ENCODE data around the gene GPC5. TPM values are rescaled to one million over a fixed set of nuclear protein-coding genes. Genes with fewer than 3 reads are reported as not detected.
A peak's percentile ranks its signal among the peaks of the same experiment; 100 is the strongest.
"Not testable (repeated sequence)": the region's sequence is repeated elsewhere in the genome, so short reads cannot be mapped to it uniquely, and the experiment has no call there.

Gene GPC5
- total RNA-seq, 1 experiment from 2014 or later, result 0.07 TPM

DNA sequence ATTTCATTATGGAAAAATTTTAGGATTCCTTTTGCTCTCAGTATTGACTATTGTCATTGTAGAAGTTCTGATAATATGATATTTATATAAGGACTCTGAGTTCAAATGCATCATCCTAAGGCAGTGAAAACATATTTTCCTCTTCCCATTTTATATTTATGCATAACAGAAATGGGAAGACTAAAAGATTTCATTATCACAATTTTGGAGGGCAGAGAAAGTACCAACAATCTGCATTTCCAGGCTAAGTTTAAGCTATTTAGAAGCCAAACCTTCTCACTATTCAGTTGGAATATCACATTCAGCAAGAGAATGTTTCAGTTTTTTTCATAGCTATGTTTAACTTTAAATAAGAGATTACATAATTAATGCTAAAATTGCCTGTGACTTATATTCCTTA lies 1269.7 kb downstream of the GPC5 start:
- DNase-seq (ENCODE audit: extremely low read depth, low read depth), result no peak

DNA sequence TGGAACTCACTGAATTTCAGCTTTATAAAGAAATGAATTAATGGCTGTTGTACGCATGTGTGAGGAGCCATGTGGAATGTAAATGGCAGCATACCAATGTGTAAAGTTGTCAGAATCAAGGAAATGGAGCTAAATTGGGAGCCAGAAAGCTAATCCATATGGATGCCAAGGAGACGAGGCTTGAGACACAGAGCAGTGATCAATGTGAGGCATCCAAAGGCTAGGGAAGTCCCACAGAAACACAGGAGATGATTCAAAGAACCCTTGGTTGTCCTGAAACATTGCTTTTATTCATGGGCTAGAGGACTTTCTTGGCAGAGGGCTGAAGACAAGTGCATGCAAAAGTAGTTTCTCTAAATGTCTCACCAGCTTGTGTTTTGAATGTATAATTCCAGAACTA lies 1271.7 kb downstream of the GPC5 start:
- DNase-seq (ENCODE audit: extremely low read depth, low read depth), result no peak

GRCh38 chr13:92671821-92672220 lies 1273.4 kb downstream of the GPC5 start:
- DNase-seq (ENCODE audit: extremely low read depth, low read depth), result no peak

- DNase-seq (ENCODE audit: extremely low read depth, low read depth), result no peak
These were observed 1277.8 kb downstream of the GPC5 start for GRCh38 chr13:92676246-92676645.

DNA sequence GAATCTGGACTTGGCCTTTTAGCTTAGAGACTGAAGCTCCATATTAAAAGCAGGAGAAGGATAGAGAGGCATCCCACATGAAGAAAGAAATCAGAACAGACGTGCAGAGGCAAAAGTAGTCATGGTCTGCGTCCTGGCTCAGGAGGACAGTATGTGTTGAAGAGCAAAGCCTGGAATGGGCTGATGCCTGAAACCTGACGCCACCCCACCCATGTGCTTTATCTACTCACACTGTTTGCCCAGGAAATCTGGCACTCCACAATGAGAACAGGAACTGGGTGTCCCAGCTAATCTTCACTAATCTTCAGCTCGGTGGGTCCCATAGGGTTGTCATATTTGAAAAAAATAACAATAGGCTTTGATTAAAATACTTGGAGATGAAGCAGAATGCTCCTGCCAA lies 1279.2 kb downstream of the GPC5 start:
- no peak for DNase-seq (ENCODE audit: extremely low read depth, low read depth)

- DNase-seq (ENCODE audit: extremely low read depth, low read depth), result no peak
These were observed 1281.2 kb downstream of the GPC5 start for GRCh38 chr13:92679602-92680001.

DNA sequence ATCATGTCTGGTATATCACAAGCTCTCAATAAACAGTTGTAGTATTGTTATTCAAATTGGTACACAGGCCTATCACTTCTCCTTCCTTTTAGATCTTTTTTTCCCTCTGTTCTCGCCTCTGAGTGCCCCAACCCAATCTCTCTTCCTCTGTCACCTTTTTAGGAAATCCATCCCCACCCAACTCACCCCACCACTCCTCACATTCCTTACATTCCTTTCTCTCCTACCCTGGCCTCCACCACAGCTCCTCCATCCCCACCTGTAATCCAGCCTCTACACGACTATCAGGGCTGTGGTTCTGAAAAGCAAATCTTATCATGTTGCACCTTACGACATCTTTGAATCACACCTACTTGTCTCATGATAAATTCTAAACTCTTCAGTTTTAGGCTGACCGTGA lies 1282.8 kb downstream of the GPC5 start:
- DNase-seq (ENCODE audit: extremely low read depth, low read depth), result no peak

DNA sequence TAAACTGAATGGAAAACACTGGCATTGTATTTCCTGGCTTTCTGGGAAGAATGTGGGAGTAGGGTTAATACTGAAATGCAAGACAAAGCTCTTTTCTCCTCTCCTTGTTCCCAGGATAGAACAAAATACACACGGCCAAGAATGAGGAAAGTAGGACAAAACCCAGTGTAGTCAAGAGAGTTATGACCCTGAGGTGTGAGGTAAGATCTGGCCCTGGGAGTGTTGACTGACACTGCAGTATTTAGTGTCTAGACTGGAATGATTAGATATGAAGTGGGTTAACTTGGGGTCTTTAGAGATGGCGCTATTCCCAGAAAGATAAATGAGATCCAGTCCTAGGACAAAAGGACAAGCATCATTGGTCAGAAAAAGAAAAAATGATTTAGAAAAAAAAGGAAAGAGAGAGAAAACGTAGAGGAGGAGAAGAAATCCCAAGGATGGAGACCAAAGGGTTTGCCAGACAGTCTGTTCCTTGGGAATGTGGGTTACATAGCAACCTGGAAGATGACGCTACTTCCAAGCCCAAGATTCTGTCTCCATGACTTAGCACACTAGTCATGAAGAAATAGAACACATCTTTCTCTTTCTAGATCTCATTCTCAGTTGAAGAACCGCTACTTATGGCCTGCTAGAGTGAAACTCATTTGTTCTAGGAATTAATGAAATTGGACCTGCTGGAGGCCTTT lies 1284.6 kb downstream of the GPC5 start:
- DNase-seq (ENCODE audit: extremely low read depth, low read depth), result no peak

DNA sequence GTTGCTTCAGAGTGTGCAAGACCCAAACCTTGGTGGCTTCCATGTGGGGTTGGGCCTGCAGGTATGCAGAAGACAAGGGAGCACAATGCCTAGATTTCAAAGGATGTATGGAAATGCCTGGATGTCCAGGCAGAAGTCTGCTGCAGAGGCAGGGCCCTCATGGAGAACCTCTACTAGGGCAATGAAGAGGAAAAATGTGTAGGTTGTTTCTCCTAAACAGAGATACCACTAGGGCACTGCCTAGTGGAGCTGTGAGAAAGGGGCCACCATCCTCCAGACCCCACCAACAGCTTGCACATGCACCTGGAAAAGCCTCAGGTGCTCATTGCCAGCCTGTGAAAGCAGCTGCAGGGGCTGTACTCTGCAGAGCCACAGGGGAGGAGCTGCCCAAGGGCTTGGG lies 1295.6 kb downstream of the GPC5 start:
- DNase-seq (ENCODE audit: extremely low read depth, low read depth), result no peak

- DNase-seq (ENCODE audit: extremely low read depth, low read depth), result not testable (repeated sequence)
These were observed 1297.4 kb downstream of the GPC5 start for GRCh38 chr13:92695827-92696226.

- DNase-seq (ENCODE audit: extremely low read depth, low read depth), result no peak
These were observed 1318.3 kb downstream of the GPC5 start for GRCh38 chr13:92716749-92717148.

DNA sequence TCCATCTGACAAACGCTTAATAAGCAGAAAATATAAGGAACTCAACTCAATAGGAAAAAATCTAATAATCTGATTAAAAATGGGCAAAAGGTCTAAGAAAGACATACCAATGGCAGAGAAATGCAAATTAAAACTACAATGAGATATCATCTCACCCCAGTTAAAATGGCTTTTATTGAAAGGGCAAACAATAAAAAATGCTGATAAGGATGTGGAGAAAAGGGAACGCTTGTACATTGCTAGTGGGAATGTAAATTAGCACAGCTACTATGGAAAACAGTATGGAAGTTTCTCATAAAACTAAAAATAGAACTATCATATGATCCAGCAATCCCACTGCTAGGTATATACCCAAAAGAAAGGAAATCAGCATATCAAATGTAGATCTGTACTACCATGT lies 1319.4 kb downstream of the GPC5 start:
- DNase-seq (ENCODE audit: extremely low read depth, low read depth), result no peak

- no peak for DNase-seq (ENCODE audit: extremely low read depth, low read depth)
These were observed 1321.4 kb downstream of the GPC5 start for GRCh38 chr13:92719868-92720267.

- no peak for DNase-seq (ENCODE audit: extremely low read depth, low read depth)
These were observed 1323.2 kb downstream of the GPC5 start for GRCh38 chr13:92721620-92722019.

GRCh38 chr13:92727118-92727517 lies 1328.7 kb downstream of the GPC5 start:
- DNase-seq (ENCODE audit: extremely low read depth, low read depth), result no peak

DNA sequence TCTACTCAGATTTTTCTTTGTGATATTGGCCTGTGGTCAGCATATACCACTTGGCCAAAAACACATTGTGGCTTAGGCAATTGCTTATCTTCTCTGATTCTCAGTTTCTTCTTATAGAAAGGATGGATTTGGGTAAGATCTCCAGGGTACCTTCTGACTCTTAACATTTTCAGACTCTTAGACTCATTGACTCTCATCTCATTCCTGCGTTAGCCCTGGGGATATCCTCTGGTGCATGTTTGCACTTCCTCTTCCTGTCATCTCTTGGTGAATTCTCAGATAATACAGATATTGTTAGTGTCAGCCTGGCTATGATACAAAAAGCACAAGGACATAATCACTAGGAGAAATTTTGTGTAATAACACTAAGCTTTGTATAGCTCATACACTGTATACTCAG lies 1335.6 kb downstream of the GPC5 start:
- no peak for DNase-seq (ENCODE audit: extremely low read depth, low read depth)

- no peak for DNase-seq (ENCODE audit: extremely low read depth, low read depth)
These were observed 1336.1 kb downstream of the GPC5 start for GRCh38 chr13:92734545-92734944.

- DNase-seq (ENCODE audit: extremely low read depth, low read depth), result no peak
These were observed 1337.5 kb downstream of the GPC5 start for GRCh38 chr13:92735909-92736308.

DNA sequence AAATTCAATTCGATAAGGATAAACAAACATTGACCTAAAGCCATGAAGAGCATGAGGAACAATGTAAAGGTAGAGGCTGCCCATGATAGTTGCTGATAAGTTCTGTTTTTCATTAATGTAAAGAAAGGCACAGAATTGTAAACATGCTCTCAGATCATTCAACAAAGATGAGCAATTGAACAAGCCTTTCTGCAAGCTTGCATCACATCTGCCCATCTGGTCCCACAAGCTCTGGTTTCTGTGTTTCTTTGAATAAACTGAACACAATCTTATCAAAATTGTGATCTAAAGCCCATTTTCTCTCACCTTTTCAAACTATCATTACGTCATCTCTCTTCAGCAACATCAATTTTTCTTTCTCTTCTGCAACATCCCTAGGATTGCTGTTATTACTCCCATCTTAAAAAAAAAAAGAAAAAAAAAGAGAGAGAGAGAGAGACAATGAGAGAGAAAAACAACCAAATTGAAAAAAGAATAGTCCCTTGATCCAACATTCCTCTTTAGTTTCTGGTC lies 1340.9 kb downstream of the GPC5 start:
- DNase-seq (ENCODE audit: extremely low read depth, low read depth), result no peak

DNA sequence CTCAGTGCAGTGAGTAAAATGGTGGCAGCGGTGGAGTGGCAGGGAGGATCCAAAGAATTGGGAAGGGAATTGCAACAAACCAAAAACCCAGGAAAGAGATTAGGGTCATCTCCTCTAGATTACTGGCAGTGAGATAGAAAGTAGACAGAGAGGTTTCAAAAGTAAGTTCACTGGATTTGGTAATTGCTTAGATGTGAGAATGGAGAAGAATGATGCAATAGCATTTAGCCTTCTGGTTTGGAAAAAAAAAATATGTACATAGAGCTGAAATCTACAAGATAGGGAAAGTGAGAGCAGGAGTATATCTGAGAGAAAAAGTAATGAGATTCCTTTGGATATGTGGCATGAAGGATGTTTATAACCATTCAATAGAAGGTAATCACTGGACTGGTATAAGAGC lies 1345.6 kb downstream of the GPC5 start:
- DNase-seq (ENCODE audit: extremely low read depth, low read depth), result no peak

GRCh38 chr13:92745258-92745657 lies 1346.8 kb downstream of the GPC5 start:
- DNase-seq (ENCODE audit: extremely low read depth, low read depth), result no peak

- peak; percentile 14 for DNase-seq (ENCODE audit: extremely low read depth, low read depth)
These were observed 1354.3 kb downstream of the GPC5 start for GRCh38 chr13:92752705-92753104.

DNA sequence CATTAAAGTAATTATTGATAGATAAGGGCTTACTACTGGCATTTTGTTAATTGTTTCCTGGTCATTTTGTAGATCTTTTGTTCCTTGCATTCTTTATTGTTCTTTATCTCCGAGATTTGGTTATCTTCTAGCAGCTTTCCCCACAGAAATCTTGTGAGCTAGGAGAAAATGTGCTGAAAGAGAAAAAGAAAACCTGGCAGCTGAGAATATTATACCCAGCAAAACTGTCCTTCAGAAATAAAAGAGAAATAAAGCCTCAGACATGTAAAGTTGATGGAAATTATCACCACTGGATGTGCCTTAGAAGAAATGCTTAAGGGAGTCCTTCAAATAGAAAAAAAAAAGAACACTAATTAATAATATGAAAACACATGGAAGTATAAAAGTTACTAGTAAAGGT lies 1363.3 kb downstream of the GPC5 start:
- DNase-seq (ENCODE audit: extremely low read depth, low read depth), result no peak
